HG02588 (cell line): Measurements from ENCODE around the gene TSPAN5.
"Not testable (repeated sequence)": the region's sequence is repeated elsewhere in the genome, so short reads cannot be mapped to it uniquely, and the experiment has no call there.

Experiments
- ATAC-seq: cut with Tn5 transposase; IDR thresholded peaks from one replicate; pipeline ENCODE4 v1.9.1; 2021; ENCODE audit warnings: mild to moderate bottlenecking, moderate library complexity; ENCODE audit not compliant: unreplicated experiment

The TSPAN5 gene

GRCh38 chr4:98658287-98659105 lies at the start of gene TSPAN5:
TSPAN5 (minus strand) TSS chr4:98658611.
- ATAC-seq: peak; percentile 75

- no peak for ATAC-seq
Observed at GRCh38 chr4:98706935-98707334, 48.5 kb upstream of the TSPAN5 start.

DNA sequence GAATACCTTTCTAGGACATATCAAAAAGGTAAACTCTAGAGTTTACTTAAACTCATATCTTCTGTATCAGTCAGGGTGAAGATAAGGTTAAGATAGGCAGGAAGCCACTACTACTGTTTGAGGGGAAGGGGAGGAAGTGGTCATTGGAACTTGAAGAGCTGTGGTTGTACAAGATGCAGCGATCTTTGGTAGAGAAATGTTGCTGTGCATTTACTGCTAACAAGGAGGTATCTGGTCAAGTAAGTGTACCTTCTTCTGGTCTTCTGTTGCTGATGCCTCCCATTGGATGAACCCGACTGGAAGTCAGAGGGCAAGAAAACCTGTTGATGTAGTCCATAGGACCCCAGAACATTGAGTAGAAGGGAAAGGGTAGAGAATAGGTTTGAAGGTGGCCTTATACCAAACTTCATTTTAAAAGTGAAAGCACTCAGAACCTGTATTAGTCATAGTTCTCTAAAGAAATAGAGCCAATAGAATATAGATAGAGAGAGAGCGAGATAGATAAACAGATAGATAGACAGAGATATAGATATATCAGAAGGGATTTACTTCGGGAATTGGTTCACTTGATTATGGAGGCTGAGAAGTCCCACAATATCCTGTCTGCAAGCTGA lies 47.9 kb upstream of the TSPAN5 start:
- no peak for ATAC-seq

GRCh38 chr4:98705586-98705985 lies 47.2 kb upstream of the TSPAN5 start:
- not testable (repeated sequence) for ATAC-seq

DNA sequence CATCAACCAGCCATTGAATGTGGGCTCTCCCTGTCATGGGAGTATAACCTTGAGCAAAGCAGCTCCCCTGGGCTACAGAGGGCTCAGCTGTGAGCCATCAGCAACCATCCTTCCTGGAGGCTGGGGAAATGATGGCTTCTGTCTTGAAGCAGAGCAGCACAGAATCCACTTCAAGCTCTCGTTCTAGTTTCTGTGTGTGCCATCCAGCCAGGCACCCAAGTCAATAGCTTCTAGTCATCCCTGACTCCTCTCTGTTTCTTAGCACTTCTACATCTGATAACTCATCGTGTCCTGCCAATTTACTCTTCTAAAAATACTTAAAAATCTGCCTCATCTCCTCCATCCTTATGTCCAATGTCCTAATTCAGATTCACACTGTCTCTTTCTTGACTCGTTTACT lies 42.2 kb upstream of the TSPAN5 start:
- no peak for ATAC-seq

DNA sequence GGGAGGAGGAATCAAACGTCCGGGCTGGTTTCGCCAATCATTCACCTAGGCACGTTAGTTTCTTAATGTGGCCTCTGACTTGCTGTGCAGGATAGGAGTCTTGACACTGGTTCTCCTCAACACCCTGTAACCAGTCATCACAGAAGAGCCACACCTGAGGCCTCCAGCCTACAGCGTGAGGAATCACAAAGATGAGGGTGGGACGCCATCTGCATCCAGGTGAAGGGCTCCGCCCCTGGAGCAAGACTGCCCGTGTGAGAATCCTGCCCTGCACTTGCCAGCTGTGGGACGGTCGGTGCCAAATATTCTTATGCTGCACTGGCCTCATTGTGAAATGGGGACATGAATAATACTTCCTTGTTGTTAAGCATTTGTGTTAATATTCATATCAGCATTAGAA lies 35.7 kb upstream of the TSPAN5 start:
- no peak for ATAC-seq

- no peak for ATAC-seq
Observed at GRCh38 chr4:98692411-98692810, 34.0 kb upstream of the TSPAN5 start.

GRCh38 chr4:98691588-98691987 lies 33.2 kb upstream of the TSPAN5 start:
- ATAC-seq: no peak

GRCh38 chr4:98689507-98690174 lies 31.2 kb upstream of the TSPAN5 start:
- ATAC-seq: no peak

GRCh38 chr4:98688411-98689290 lies 30.2 kb upstream of the TSPAN5 start:
- no peak for ATAC-seq

- no peak for ATAC-seq
Observed at GRCh38 chr4:98687876-98688275, 29.5 kb upstream of the TSPAN5 start.

DNA sequence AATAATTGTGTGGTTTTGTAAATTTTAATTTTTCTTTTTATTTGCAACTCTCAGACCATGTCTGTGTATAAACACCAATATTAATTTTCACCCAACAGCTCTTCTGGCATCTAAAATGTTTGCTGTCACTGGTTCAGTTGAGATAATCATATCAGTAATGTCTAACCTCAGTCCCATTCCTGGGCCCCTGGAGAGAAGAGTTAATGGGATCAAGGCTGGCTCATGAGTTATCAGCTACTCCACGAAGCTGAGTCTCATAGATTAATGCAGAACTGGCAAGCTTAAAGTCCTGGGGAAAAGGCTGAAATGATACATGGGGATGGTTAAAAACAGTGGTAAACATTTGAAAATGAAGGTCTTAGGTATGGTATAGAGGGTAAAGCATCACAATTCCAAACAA lies 28.4 kb upstream of the TSPAN5 start:
- ATAC-seq: no peak

DNA sequence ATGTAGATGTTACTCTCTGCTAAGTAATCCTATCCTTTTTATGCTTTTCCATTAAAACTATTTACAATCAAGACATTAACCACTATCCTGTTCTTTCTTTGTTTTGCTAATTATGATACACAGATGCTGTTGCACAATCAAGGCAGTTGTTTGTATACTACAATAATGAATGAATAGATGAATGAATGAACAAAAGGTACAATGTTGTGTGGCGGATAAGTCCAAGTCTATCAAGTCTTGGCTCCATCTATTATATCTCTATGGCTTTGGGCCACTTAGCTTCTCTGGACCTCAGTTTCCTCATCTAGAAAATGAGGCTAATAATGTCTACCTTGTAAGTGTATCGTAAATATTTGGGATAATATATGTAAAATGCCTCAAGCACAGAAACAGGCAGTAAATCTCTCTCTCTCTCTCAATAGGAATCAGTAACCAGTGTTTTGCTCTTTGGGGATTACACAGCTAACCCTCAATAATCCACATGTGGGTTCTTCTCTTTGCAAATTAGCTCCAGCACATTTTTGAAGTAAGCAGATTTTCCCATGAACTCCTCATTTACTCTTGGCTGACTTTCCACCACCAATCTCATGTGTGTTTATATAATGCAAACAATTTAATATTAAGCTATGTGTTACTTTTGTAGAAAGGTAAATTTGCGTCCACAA lies 27.8 kb upstream of the TSPAN5 start:
- no peak for ATAC-seq

GRCh38 chr4:98685225-98686042 lies 27.0 kb upstream of the TSPAN5 start:
- no peak for ATAC-seq

DNA sequence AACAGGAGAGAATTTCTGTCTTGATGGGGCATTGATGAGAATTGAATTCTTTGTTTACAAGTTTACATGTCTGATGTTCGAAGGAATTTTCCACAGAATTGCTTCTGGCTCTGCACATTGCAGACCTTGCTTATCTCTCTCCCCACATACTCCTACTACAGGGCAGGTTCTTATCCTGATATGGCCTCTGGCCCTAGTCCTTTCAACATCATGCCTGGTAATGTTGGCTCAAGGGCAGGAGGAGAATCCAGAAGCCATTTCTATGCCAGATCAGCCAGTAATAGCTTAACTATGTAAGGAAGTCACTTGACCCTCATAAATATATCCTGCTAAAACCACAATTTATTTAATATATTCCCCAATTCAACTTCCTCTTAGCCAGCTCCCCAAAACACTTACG lies 24.3 kb upstream of the TSPAN5 start:
- ATAC-seq: no peak

DNA sequence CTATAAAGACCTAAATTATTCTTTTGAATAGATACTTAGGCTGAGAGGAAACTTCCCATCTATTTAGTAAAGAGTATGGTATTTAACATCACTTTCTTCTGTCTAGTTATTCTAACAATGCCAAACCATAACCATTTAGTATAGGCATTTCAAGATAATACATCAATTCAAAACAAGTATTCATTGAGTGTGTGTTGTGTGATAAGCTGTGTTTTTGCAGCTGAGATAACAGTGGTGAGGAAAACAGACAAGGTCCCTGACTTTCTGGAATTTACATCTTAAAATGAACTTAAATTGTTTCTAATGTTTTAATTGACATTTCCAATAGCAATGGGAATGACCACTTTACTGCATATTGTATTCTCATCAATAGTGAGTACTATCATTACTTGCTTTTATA lies 22.4 kb upstream of the TSPAN5 start:
- ATAC-seq: no peak

DNA sequence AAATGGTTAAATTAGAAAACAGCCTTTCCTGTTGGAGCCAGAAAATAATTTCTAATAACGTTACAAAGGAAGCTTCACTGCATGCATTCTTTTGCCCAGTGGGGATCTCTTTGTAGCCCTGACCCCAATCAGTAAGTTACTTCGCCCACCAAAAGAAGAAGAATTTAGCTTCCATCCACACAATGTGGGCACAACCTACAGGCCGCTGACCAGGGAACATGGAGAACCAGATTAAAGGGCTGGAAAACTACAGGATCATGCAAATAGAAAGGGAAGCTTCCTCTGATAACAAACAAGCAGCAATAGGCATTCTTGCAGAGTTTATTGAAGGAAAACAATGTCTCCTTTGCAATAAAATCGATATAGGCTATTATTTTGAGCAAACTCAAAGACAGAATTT lies 21.3 kb upstream of the TSPAN5 start:
- ATAC-seq: no peak

DNA sequence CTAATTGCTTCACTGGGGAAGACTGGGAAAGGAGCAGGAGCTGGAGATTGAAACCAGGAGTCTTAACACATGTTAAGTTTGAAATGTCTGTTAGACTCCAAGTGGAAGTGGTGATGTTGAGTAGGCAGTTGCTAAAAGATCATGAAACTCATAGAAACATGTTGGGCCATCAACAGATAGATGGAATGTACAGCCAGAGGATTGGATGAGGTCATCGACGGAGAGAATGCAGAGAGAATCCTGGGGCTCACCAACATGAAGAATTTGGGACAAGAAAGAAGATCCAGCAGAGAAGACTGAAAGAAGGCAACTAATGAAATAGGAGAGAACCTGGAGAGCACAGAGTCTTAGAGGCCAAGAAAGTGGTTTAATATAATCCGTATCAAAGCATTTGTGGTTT lies 19.4 kb upstream of the TSPAN5 start:
- no peak for ATAC-seq

- ATAC-seq: no peak
Observed at GRCh38 chr4:98674404-98675173, 16.2 kb upstream of the TSPAN5 start.
